Nasal cavity respiratory epithelium epithelial cell of viscerocranial mucosa (primary cell): ENCODE results near the gene STK36. TPM values are rescaled to one million over a fixed set of nuclear protein-coding genes. Genes with fewer than 3 reads are reported as not detected.

Source experiments
- total RNA-seq: library from RNA; depleted of rRNA; stranded (reverse); fragments of >200 nt; gene quantifications from 2 replicates; pipeline ENCODE4 v1.2.3, GENCODE V29; 2014

The STK36 gene
- total RNA-seq, result 3.8 and 14.2 TPM in 2 replicates

GRCh38 chr2:218671654-218672566, at the start of gene STK36, which contains the start of gene RNF25:
STK36 (plus strand) TSS chr2:218672086; CDS start chr2:218672830, 744 bp downstream.
RNF25 (minus strand) TSS chr2:218672002; CDS start chr2:218671970, 32 bp downstream.

GRCh38 chr2:218659258-218659987, 12.5 kb upstream of the STK36 start, which contains the start of the genes BCS1L and ZNF142:
BCS1L (plus strand) TSS chr2:218659683; CDS start chr2:218660988, 1,305 bp downstream.
ZNF142 (minus strand) TSS chr2:218659623; CDS start chr2:218656429, 3,194 bp downstream.

GRCh38 chr2:218710687-218711549, 39.0 kb downstream of the STK36 start, which contains the start of gene TTLL4:
TTLL4 (plus strand) TSS chr2:218710835; CDS start chr2:218737677, 26,842 bp downstream.

Other genes with a start within 250 kb of the STK36 start
- gene USP37, start 103.7 kb upstream of the STK36 start, total RNA-seq, result 14.0 and 16.2 TPM in 2 replicates
- 47.2 and 57.8 TPM in 2 replicates for gene CNOT9, start 103.2 kb upstream of the STK36 start, total RNA-seq
- 0.71 and 1.0 TPM in 2 replicates for gene PLCD4, start 64.2 kb upstream of the STK36 start, total RNA-seq
- 6.5 and 19.0 TPM in 2 replicates for gene ZNF142, start 12.5 kb upstream of the STK36 start, total RNA-seq
- 45.9 and 60.5 TPM in 2 replicates for gene BCS1L, start 12.4 kb upstream of the STK36 start, total RNA-seq
- gene RNF25, start 84 bp upstream of the STK36 start, total RNA-seq, result 23.6 and 35.5 TPM in 2 replicates
- 7.9 and 13.0 TPM in 2 replicates for gene TTLL4, start 38.7 kb downstream of the STK36 start, total RNA-seq
- 0.34 and 0.64 TPM in 2 replicates for gene CYP27A1, start 110.1 kb downstream of the STK36 start, total RNA-seq
- gene PRKAG3, start 159.7 kb downstream of the STK36 start, total RNA-seq, result not detected in 2 replicates
- gene WNT6, start 187.7 kb downstream of the STK36 start, total RNA-seq, result not detected in 2 replicates
- 1.0 and 7.5 TPM in 2 replicates for gene WNT10A, start 208.8 kb downstream of the STK36 start, total RNA-seq